Activated CD4-positive, alpha-beta T cell treated with anti-CD3 and anti-CD28 coated beads, Interleukin-2, Interleukin-6, amounts not matched to agents 100 ng/mL and 50 ng/mL, durations not matched to agents 16 hours and 8 hours (primary cell): Measurements from ENCODE around the gene NUBP2.

Source experiments
- DNase-seq: peaks from one replicate; pipeline ENCODE4 v3.0.0-alpha.2; 2020

Gene NUBP2

DNA sequence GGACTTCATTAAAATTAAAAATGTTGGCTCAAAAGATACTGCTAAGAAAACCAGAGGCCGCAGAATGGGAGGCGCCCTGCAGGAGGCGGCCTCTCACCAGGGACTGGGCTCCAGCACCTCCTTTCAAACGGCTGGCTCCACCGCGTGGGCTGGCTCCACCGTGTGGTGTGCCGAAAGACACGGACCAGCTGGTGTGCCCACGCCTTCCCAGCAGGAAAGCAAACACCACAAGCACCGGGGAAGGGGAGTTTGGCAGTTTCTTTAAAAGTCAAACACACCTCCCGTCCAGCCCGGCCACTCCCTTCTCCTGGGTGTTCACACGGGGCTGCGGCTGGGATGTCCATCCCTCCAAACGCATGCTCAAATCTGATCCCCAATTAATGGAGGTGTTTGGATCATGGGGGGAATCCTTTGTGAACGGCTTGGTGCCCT, 30.0 kb downstream of the NUBP2 start:
- peak; percentile 50 for DNase-seq

DNA sequence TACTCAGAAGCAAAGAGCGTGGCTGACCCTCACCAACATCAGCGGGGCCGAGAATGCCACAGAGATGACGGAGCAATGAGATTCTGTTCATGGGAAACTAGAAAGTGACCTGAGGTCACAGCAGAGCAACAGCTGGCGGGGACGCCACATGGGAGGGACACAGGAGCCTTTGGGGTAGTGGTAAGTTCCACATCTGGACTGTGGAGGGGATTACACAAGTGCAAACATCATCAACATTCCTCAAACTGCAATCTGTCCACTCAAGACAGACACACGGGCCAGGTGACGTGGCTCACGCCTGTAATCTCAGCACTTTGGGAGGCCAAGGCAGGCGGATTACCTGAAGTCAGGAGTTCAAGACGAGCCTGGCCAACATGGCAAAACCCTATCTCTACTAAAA, 32.7 kb downstream of the NUBP2 start:
- DNase-seq = no peak

DNA sequence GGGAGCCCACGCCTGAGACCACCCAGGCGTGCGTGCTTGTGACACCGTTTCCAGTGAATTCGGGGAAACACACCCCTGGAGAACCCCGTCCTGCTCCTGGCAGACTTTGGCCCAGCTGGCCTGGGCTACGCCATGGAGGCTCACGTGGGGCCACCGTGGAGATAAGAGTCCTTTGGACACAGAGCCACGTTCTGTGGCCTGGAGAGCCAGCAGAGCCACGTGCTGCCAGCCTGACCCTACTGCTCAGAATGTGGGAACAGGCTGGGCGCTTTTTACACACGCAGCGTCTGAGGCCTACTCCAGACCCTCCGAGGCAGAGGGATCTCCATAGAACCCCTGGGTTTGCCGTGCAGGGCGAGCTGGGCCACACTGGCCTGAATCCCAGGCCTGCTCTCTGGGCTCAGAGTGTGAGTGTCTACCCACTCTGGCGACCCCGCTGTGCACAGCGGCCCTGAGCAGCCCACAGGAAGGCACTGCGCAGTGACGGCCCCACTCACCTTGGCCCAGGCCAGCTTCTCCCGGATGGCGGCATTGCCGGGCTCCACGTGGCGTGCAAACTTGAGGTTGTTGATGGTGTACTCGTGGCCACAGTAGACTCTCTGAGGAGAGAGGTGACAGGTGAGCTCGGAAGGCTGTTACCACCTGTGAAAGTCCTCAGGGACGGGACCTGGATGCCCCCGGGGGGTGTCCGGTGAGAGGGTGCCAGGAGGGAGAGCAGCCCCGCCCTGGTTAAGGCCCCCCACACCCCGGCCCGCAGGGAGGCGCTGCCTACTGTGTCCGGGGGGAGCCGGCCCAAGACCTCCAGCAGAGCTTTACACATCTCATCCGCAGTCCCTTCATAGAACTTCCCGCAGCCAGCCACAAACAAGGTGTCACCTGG, 33.9 kb downstream of the NUBP2 start:
- DNase-seq = no peak

DNA sequence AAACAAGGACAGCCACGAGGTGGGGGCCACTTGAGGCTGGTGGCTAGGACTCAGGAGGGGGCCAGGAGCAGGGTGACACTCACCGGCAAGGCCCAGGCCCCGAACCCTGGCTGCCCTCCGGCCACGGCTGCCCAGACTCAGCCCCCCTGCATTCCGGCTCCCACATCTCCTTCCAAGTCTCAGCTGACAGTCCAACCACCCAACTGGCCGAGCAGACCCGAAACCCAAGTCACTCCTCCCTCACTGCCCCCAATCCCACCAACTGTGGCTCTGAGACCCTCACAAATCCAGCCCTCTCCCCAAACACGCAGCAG, 34.5 kb downstream of the NUBP2 start:
- no peak for DNase-seq

DNA sequence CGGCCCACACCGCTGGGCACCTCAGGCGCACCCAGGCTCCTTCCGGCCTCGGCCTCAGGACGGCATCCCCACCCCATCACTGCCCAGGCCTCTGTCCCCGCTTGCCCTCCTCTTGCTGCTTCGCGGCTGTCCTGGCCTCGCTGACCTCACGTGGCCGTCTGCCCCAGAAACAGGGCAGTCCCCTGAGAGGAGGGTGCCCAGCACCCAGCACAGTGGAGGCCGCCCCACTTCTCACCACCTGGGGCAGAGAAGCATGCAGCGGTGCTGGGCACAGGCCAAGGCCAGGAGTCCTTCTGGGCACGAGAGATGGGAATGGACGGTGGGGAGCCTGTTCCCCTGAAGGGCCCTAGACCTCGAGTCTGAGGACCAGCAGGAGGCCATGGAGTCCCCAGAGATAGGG, 35.0 kb downstream of the NUBP2 start:
- DNase-seq = no peak

DNA sequence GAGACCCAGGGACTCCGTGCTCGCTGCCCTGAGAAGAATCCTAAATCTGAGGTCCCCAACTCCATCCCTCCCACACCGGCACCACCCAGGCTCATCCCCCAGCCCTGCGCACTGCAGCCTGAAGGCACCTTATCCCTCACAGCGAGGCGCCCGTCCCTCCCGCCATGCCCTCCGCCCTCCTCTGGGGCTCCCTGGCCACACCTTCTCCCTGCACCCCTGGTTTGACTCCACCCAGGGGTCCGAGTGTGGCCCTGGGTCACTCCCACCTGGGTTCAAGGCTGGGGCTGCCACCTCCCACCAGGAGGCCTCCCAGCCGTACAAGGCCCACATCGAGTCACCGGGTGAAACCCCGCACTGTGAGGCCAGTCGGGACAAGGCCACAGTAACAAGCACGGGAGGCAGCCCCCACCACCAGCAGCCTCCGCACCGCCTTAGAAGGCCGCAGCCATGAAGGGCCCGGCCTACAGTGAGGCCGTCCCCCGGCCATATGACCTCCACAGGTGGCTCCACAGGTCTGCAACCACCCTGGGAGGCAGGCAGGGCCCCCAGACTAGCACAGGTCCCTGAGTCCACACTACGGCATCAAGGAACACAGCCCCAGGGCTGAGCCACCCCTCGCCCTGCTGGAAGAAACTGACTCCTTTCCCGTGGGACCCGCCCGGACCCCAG, 35.6 kb downstream of the NUBP2 start:
- no peak for DNase-seq

DNA sequence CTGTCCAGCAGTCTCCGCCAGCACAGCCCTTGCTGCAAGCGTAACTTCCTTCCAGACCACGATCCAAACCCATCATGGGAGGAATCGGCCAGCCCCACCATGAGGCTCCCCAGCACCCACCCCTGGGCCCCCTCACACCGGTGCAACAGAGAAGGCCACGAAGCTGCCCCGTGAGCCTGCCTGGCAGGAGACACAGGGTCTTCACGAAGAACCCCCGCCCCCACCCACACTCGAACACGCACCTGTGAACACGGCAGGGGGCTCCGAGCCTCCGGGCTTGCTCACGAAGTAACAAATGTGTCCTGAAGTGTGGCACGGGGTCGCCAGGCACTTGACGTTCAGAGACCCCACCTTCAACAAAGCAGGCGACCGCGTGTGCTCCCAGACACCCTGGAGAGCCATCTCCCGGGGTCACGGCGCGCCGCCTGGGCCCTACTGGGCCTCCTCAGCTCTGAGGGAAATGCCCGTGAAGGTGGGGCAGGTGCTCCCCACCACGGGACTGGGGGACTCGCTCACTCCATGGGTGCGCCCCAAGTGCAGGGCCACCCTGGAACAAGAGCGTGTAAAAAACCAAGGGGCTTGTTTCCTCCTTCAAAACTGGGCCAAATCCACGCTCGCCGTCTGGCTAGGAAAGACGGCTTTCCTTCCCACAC, 36.2 kb downstream of the NUBP2 start:
- no peak for DNase-seq

DNA sequence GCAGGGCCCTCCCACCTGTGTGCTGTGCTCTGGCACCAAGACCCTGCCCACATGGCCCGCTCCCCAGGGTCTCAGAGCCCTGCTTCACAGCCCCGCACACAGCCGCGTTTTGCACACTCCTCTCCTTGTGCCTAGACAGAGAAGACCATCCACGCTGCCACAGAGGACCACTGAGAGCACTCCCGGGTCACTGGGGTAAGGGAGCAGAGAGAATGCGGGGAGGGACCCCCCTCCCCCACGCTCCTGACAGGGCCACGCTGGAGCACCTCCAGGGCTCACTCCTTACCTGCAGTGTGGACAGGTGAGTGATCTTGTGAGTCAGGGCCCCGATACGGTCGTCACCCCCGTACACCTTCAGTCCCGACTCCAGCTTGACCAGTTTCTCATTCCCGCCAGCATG, 36.9 kb downstream of the NUBP2 start:
- DNase-seq = no peak

DNA sequence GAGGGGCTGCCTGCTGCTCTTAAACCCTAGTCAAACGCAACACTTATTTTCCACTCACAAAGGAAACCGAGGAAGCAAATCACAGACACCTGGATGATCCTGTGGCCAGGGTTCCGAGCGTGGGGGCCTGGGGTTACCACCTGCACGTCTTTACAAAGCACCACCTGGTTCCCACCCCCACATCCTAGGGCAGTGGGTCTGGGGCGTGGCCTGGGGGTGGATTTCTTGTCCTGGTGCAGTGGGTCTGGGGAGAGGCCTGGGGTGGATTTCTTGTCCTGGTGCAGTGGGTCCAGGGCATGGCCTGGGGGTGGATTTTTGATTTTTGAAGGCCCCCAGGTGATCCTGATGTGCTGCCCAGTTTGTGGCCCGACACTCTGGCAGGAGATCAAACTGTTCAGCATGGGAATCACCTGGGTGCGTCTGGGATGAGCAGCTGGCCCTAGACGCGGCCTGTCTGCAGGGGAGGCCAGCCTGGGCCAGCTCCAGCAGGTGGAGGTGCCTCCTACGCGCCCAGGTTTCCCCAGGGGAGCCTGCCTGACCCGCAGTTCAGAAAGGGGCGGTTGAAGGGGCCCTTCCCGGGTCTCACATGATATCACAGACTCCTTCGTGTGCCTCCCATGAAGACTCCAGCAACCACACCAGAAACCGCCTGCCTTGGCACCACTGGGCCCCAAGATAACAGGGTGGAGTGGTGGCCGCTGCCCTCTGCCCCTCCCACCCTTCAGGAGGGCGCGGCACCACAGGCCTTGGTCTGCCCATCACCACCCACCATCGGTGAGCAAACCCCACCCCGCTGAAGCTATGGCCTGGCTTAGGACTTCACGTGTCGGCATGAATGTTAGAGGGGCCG, 37.6 kb downstream of the NUBP2 start:
- no peak for DNase-seq

DNA sequence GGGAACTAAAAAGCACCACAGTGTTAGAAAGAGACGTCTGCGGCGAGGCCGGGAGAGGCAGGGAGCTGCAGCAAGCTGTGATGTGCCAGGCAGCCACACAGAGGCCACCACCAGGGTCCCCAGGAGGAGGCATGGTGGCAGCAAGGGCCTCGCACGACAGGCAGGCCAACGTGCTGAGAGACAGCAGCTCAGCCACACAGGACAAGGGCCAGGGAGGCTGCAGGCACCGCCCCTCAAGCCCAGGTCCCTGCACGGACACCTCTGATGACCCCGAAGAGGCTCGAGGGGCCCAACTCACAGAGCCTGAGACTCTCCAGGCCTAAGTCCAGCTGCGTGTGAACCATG, 38.2 kb downstream of the NUBP2 start:
- DNase-seq = no peak

DNA sequence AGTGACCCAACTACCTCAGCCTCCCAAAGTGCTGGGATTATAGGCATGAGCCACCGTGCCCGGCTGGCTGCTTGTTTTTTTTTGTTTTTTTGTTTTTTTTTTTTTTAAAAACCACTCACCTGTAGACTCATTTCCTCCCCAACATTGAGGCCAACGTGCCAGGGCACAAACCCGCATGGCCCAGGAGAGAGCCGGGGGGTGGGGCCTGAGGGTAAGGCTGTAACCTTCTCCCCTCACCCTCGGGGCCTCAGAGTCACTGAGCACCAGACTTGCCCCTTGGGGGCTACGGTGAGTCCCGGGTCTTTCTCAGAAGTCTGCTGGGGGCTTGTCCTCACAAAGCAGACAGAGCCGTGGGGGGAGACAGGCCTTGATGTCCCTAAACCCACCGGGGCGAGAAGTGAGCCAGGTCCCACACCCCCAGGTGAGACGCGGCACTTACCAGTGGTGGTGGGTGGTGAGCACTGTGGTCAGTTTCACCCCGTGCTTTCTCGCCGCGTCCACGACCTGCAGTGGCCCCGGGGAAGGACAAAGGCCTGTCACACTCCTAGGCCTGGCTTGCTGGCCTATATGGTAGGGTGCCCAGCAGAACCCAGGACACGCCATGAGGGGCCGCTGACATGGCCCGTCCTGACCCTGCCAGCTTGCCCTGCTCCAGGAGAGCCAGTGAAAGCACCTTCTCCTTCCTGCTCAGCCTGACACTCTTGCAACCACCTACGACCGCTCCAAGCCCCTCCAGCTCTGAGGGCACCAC, 39.3 kb downstream of the NUBP2 start:
- DNase-seq = no peak

DNA sequence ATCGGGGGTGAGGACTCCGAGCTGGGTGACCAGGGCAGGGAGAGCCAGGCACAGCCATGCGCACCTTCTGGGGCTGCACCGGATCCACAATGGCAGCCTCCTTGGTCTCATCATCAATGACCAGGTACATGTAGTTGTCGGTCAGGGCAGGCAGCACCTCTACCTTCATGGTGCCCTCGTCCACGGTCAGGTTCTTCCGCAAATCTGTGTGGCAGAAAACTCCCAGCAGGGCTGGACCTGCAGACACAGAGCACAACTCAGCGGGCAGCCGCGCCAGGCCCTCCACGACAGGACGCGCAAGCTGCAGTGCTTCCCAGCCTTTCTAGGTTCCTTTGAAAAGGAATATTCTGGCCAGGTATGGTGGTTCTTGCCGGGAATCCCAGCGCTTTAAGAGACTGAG, 40.0 kb downstream of the NUBP2 start:
- DNase-seq = no peak

DNA sequence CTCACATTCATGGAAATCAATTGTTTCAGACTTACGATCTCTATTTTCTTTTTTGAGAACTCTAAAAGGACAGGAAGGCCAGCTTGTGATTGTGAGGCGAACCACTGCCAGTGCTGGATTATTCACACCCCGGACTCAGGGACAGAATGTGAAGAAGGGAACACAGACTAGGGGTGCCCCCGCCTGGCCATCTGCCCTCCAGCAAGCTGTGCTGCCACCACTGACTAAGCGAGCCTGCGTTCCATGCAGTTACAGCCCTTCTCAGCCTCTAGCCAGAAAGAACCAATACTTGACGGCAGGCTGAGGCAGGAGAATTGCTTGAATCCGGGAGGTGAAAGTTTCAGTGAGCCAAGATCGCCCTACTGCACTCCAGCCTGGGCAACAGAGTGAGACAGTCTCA, 41.1 kb downstream of the NUBP2 start:
- DNase-seq = peak; percentile 27

DNA sequence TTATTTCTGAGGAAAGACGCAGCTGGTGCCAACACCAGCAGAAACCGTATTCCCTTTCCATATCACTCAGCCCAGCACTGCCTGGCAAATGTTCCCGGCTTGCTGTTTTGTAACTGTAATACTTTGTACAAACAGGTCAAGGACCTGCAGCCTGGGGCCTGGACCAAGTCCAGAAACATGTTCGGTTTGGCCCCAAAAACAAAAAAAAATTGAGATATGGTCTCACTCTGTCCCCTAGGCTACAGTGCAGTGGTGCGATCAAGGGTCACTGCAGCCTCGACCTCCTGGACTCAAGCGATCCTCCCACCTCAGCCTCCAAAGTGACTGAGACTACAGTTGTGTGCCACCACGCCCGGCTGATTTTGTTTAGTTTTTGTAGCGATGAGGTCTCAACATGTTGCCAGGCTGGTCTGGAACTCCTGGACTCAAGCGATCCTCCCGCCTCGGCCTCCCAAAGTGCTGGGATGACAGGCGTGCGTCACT, 42.7 kb downstream of the NUBP2 start:
- no peak for DNase-seq

DNA sequence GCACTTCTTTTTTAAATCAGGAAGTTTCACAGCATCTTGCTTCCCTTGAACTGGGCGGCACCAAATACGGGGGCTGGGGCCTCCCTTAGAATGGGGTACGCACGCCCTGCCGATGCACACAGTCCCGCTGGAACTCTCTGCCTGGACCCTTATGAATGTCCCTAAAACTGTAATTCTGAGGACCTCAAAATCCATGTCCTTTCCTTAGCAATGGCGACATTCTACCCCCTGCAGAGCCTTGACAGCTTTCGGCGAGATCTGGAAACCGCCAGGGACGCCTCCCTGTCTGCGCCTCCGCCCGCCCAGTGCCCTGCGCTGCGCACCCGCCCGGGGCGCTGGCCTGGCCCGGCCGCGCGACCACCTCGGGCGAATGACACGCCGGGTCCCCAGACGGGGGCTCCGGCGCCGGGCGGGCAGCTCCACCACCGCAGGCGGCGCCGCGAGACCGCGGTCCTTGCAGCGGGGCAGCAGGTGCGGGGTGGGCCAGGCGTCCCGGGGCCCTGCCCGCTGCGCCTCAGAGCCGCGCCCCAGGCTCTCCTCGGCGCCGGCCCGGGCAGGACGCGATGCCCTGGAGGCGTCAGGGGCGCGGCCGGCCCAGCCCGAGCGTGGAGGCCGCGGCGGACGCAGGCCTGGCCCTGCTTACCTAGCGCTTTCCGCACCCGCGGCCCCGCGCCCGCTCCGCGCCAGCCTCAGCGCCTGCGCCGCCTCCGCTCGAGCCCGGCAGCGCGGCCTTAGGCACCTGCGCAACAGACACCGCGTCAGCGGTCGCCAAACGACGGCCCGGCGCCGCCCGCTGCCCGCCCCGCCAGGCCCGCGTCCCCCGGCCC, 43.3 kb downstream of the NUBP2 start:
- DNase-seq = peak; percentile 68

DNA sequence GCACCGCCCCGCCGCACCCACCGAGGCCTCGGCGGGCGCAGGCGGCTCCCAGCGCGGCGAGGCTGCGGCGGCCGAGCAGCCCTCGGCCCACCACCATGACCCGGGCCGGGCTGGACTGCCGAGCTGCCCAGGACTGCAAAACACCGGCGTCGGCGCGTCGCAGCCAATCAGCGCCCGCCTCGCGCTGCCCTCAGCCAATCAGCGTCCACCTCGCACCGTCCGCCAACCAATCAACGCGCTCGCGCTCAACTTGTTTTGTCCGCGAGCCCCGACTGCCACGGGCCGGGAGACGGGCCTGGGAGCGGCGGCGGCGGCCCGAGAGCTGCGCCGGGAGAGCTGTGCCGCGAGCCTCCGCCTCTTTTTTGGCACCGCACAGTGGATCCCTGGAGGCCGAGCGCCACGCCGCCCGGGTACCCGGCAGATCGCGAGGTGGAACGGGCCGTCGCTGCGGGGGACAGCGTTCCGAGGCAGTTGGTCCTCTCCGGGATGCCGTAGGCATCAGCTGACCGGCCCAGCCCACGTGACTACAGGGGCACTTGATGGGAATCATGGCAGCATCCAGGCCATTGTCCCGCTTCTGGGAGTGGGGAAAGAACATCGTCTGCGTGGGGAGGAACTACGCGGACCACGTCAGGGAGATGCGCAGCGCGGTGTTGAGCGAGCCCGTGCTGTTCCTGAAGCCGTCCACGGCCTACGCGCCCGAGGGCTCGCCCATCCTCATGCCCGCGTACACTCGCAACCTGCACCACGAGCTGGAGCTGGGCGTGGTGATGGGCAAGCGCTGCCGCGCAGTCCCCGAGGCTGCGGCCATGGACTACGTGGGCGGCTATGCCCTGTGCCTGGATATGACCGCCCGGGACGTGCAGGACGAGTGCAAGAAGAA, 44.2 kb downstream of the NUBP2 start, which contains the start of the genes FAHD1 and HAGH:
Gene FAHD1 (plus strand): TSS at position 516 of the 883 bp plus-strand sequence. CDS start 33 bp downstream, at position 549.
Gene HAGH (minus strand): TSS at position 135 of the 883 bp plus-strand sequence. CDS start 38 bp downstream, at position 97.
- DNase-seq = peak; percentile 94

DNA sequence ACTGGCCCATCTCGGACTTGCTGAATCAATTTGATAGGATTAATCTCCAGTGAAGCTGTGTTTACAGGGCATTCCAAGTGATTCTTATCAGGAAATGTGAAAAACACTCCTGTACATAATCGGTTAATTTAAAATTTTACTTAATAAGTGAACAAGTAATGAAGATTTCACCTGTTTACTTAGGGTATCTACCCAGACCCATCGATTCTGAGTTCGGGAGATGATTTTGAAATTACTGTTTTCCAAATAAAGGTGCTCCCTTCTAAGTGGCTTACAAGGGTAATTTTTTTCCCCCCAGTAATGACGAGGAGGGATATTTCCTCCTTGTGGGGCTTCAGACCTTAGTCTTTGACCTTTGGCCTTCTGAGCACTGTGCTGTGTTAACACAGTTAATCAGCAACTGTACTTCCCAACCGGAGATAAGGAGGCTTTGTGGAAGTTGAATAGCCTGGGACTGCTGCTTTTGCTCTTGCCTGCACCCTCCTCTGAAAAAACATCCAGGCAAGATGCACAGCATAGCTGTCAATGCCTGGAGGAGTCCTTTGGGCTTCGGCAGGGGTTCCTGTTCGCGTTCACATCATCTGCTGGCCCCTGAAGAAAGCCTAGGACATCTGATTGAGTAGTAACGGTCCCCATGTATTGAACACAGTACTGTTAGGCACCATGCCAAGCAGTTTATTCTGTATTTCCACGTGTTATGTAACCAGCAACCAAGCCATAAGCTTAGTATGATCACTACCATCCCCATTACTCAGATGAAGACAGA, 46.1 kb downstream of the NUBP2 start:
- no peak for DNase-seq

DNA sequence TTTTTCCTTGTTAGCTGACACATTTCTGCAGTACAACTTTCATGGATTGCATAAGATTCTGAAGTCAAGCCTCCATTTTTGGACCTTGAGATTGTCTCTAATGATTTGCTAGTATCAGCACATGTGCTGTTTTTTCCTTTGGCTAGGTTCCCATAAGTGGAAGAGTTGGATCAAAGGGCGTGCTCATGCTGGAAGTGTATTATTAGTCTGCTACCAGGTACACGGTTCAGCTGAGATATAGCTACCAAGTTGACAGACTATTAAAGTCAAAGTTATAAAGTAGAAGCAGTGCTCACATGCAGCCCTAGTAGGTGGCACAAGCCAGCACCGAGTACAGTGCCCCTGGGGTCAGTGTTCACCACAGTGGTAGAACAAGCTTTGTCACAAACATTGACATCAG, 47.5 kb downstream of the NUBP2 start:
- no peak for DNase-seq
